Measurements from ENCODE around the gene RPA1.
"Not testable (repeated sequence)": the region's sequence is repeated elsewhere in the genome, so short reads cannot be mapped to it uniquely, and the experiment has no call there.

The RPA1 gene

GRCh38 chr17:1829592-1830257 lies at the start of gene RPA1, which contains the start of gene SMYD4:
Gene RPA1 (plus strand): TSS chr17:1830005. CDS start chr17:1830094, 89 bp downstream.
Gene SMYD4 (minus strand): TSS chr17:1829902. CDS start chr17:1827994, 1,908 bp downstream.
- peak; percentile 73 to 77 for DNase-seq (ENCODE audit: low read depth in 2 of 2)

GRCh38 chr17:1782171-1782567 lies 47.6 kb upstream of the RPA1 start:
- no peak for DNase-seq (ENCODE audit: low read depth in 2 of 2)

DNA sequence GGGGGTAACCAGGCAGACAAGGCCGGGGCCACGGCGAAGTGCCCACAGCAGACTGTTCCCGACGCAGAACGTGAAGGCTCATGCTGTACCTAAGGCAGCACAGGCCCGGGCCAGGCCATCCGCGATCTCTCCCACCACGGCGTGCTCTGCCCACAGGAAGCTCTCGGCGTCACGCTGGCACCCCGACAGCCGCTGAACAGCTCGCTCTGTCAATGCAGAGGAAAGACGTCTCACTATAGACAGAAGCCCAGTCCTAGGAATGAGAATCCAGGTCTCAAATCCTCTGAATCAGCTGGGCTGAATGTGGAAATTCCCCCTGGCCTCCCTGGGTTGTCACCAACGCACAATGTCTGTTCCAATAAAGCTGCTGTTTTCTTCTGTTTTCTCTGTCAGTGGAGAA lies 46.5 kb upstream of the RPA1 start:
- DNase-seq (ENCODE audit: low read depth in 2 of 2): no peak

DNA sequence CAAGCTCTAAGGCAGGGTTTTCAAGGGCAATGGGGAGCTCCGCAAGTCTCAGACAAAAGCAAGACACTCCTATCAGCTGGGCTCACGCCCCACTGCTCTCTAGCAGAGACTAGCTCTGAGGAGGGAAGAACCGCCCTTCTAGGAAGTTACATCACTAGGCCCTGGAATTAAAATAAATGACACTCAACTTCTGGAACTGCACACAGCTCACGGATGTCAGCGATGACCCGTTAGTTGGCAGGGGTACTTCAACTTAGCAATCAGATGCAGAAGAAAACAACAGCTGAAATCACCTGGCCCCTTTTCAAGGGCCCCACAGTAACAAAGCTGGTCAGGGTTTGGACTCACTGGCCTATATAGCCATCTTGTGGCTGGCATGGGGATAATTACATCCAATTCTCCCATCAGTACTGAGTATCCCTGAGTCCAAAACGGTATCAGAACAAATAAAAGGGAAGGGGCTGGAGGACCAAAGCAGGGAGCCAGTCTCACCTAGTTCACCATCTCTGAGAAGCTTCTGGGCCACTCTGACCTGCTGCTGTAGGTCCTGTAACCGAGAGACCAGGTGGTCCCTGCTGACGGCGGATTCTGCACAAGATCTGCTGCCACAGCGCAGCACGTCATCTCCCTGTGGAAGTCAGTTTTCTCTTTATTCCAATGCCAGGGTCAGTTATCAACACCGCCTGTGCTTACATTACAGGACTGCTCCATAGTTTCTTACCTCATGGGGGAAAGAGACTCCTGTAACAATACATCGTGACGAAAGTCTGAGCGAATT lies 45.8 kb upstream of the RPA1 start:
- no peak for DNase-seq (ENCODE audit: low read depth in 2 of 2)

DNA sequence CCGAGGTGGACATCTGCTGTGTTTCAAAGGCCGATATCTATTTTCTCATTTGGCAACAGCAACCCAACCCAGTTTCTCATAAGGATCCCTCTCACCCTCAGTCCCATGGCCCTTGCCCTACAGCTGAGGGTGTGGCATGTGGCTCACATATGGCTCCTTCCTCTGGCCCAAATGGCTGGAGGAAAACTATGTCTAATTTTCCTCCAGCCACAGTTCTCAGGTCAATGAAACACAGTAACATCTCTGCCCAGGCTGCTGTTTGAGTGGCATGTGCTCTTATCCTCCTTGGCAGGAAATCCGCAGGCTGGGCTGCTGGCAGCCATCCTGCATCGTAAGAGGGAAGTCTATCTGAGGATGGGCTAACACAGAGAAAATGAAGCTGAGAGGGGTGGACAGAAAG lies 43.9 kb upstream of the RPA1 start:
- no peak for DNase-seq (ENCODE audit: low read depth in 2 of 2)

GRCh38 chr17:1786708-1787107 lies 43.1 kb upstream of the RPA1 start:
- no peak for DNase-seq (ENCODE audit: low read depth in 2 of 2)

DNA sequence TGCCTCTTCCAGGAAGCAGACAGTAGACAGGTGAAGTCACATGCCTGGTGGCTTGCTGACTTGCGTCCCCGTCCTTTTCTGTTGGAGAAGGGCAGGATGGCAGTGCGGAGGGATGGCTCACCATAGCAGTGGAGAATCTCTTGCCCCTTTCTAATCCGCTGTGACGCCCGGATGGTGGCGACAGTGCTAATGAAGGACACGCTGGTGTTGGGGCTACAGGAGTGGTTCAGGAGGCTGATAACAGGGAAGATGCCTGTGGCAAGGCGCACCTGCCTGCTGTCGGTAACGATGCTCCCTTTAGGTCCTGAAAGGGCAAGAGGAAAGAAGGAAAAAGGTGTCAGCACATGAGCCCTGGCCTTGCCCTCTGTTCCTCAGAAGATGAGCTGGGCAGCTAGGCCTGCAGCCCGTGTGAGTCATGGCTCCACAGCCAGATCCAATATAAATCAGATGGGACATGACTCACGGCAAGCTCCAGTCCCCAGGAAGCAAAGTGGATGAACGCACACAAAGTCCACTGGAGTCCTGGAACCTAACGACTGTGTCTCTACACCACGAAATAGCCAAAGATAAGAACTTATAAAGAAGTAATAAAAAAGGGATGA lies 42.4 kb upstream of the RPA1 start:
- no peak for DNase-seq (ENCODE audit: low read depth in 2 of 2)

DNA sequence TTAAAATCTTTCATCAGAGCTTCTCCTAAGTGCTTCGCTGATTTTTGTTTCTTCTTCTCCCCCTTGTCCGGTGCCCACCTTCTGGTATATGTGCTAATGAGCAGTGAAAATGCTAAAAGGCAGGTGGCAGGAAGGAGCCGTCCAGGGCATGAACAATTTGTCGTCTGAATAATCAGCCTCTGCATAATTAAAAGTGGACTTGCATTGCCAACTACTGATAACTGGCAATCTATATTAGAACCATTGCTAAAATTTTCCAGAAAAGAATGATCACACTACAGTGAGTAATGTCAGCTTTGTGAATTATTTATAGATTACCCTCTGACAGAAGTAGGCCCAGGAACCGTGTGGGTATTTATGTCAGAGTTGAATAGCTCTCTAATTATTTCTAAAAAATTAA lies 39.9 kb upstream of the RPA1 start:
- no peak for DNase-seq (ENCODE audit: low read depth in 2 of 2)

DNA sequence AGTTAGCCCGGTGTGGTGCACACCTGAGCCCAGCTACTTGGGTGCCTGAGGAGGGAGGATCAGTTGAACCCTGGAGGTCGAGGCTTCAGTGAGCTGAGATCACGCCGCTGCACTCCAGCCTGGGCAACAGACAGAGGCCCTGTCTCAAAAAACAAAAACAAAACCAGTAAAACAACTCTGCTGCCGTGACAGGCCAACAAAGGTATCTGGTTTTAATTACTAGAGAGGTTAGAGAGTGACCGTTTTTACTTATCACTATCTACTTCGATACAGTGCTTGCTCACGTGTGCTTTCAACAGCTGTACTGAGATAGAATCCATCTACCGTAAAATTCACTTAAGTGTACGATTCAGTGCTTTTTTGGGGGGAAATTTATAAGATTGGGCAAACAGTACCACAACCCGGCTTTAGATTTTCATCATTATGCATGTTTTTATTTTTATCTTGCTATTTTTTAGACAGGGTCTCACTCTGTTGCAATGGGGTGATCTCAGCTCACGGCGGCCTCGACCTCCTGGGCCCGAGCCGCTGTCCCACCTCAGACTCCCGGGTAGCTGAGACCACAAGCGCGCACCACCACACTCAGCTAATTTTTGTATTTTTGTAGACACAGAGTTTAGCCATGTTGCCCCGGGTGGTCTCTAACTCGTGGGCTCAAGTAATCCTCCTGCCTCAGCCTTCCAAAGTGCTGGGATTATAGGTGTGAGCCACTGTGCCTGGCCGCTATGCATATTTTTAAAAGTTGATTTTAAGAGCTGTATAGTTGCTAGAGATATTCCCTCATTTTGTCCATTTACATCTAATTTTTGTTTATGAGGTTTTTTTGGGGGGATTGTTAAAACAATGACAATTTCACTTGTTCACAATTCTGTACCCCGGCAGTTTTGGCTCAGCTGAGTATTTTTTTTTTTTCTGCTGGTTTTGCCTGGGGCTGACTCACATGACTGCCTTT lies 37.0 kb upstream of the RPA1 start:
- no peak for DNase-seq (ENCODE audit: low read depth in 2 of 2)

DNA sequence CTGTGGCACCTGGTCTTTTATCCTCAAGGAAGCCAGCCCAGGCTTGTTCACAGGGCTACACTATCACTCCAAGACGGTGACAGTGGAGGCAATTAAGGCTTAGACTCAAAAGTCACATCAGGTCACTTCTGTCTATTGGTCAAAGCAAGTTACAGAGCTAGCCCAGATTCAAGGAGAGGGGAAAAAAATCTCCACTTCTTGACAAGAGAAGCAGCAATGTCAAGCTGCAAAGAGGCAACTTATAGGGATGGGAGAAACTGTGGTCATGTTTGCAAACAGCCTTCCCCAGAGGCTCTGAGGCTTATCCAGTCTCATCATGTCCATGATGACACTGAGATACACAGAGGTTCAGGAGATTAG lies 36.4 kb upstream of the RPA1 start:
- no peak for DNase-seq (ENCODE audit: low read depth in 2 of 2)

- no peak for DNase-seq (ENCODE audit: low read depth in 2 of 2)
Observed at GRCh38 chr17:1796800-1797199, 33.0 kb upstream of the RPA1 start.

DNA sequence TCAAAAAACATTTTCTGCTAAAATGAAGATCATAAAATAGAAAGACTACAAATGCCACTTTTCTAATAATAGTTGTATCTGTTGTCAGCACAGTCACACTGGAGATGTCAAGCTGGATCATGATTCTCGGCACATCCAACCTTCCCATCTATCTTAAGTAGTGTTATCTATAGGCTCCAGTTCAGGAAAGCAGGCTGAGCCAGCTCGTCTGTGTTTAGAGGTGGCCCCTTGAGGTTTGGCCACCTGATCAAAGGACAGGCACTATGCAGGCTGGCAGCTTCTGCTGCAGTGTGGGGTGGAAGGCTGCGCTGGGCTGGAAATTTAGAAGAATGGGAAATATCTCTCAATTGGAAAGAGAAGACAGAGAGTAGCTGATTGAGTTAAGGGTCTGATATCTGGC lies 32.5 kb upstream of the RPA1 start:
- DNase-seq (ENCODE audit: low read depth in 2 of 2): no peak

- DNase-seq (ENCODE audit: low read depth in 2 of 2): not testable (repeated sequence)
Observed at GRCh38 chr17:1797846-1798245, 32.0 kb upstream of the RPA1 start.

DNA sequence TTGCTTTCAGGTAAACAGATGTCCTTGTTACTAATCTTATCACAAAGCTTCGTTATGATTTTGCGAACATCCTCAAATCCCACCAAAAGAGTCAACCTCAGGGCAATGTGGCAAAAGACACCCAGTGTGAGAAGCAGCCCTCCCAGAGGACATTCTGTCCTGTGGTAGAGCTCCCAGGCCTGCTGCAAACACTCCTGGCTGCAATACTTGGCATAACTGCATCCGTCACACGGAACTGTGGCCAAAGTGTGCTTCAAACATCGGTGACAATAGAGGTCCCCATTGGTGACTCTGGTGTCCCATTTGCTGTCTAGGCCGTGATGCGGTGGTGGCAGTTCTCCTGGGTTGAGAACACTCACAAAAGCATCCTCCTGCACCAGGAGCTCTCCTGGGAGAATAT lies 29.6 kb upstream of the RPA1 start:
- no peak for DNase-seq (ENCODE audit: low read depth in 2 of 2)

GRCh38 chr17:1800712-1801111 lies 29.1 kb upstream of the RPA1 start:
- DNase-seq (ENCODE audit: low read depth in 2 of 2): no peak

GRCh38 chr17:1802429-1802828 lies 27.4 kb upstream of the RPA1 start:
- DNase-seq (ENCODE audit: low read depth in 2 of 2): no peak

DNA sequence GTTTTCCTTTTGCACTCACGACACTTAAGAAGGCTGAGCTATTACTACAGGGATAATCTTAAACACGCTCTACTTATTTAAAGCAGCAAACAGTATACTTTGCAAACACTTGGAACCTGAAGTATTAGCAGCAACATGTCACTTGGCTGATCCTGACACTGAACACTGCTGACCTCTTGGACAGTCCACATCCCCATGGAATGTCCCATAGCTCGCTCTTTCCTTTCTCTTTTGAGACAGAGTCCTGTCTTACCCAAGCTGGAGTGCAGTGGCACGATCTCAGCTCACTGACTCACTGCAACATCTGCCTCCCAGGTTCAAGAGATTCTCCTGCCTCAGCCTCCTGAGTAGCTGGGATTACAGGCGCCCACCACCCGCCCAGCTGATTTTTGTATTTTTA lies 26.5 kb upstream of the RPA1 start:
- DNase-seq (ENCODE audit: low read depth in 2 of 2): no peak

DNA sequence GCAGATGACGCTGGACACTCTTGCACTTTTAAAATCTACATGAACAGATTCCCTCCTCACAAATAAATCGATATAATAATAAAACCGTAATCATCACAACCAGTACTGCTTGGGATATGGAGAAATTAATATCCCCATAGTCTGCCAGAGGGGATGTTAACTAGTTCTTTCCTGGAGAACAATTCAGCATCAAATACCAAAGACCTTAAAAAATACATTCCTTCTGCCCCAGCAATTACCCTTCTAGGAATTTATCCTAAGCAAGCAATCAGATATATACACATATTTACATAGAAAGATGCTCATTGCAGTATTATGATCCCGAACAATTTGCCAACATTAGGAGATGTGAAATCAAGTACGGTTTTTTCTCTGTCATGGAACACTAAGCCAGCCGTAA lies 21.9 kb upstream of the RPA1 start:
- DNase-seq (ENCODE audit: low read depth in 2 of 2): no peak

GRCh38 chr17:1808644-1809043 lies 21.2 kb upstream of the RPA1 start:
- DNase-seq (ENCODE audit: low read depth in 2 of 2): no peak

GRCh38 chr17:1809815-1810214 lies 20.0 kb upstream of the RPA1 start:
- DNase-seq (ENCODE audit: low read depth in 2 of 2): not testable (repeated sequence)

- no peak for DNase-seq (ENCODE audit: low read depth in 2 of 2)
Observed at GRCh38 chr17:1810450-1811103, 19.2 kb upstream of the RPA1 start.
